HG02588 (cell line): ENCODE data around the gene TSGA10IP.
A peak's percentile ranks its signal among the peaks of the same experiment; 100 is the strongest.

Experiments used
- ATAC-seq: cut with Tn5 transposase; IDR thresholded peaks from one replicate; pipeline ENCODE4 v1.9.1; 2021; ENCODE audit warnings: mild to moderate bottlenecking, moderate library complexity; ENCODE audit not compliant: unreplicated experiment

Gene TSGA10IP

GRCh38 chr11:65945430-65945911 lies at the start of gene TSGA10IP:
TSGA10IP (plus strand) TSS chr11:65945480; CDS start chr11:65945676, 196 bp downstream.
- ATAC-seq: no peak

- ATAC-seq: no peak
Observed at GRCh38 chr11:65895482-65895981, 49.7 kb upstream of the TSGA10IP start.

- no peak for ATAC-seq
Observed at GRCh38 chr11:65896034-65896999, 49.0 kb upstream of the TSGA10IP start.

DNA sequence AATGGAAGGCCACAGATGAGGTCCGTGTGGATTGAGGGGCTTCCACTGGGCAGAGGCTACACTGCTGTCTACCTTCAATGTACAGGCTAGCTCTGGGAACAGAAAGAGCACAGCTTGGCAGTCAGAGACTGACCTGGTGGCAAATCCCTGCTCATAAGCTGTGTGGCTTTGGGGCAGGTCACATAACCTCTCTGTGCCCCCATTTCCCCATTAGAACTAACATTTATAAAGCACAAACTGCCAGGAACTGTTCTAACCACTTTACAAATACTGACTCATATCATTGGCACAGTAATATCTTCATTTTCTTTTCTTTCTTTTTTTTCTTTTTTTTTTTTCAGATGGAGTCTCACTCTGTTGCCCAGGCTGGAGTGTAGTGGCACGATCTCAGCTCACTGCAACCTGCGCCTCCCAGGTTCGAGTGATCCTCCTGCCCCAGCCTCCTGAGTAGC lies 48.2 kb upstream of the TSGA10IP start:
- no peak for ATAC-seq

GRCh38 chr11:65898656-65899355 lies 46.5 kb upstream of the TSGA10IP start:
- no peak for ATAC-seq

- ATAC-seq: no peak
Observed at GRCh38 chr11:65899356-65900124, 45.7 kb upstream of the TSGA10IP start.

DNA sequence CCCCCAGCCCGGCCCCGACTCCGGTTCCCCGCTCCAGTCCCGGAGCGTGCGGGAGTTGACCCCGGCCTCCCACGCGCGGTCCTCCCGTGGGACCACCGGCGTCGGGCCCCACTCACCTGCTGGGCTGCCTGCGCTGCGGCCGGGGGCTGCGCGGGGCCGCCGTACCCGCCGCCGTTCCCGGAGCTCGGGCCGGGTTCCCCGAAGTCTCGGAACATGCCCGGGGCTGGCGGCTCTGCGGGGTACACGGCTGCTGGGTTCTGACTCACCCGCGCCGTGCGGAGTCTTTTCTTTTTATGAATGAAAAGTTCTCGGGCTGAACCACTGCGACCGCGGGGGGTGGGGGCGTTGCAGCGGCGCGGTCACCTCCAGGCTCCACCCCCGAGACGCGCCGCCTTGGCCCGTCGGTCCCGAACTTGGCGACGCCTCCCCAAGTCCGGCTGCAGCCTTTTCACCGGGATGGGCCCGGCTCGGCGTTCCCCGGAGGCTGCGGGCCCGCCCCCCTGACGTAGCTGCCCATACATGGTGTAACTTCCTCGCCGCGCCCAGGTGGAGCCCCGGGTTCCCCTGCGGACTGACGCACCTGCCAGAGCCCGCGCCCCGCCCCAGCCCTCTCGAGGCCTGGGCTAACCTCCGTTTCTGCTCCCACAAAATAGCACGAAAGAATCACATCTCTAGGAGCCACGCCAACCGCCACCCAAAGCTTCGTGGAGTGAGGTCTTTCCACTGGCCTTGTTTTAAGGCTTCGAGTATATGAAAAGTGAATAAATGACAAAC lies 45.0 kb upstream of the TSGA10IP start, which contains the start of gene FOSL1:
FOSL1 (minus strand) TSS at position 264 of the 774 bp plus-strand sequence; CDS start at position 215, 49 bp downstream.
- peak; percentile 66 for ATAC-seq

- no peak for ATAC-seq
Observed at GRCh38 chr11:65900899-65901180, 44.4 kb upstream of the TSGA10IP start.

DNA sequence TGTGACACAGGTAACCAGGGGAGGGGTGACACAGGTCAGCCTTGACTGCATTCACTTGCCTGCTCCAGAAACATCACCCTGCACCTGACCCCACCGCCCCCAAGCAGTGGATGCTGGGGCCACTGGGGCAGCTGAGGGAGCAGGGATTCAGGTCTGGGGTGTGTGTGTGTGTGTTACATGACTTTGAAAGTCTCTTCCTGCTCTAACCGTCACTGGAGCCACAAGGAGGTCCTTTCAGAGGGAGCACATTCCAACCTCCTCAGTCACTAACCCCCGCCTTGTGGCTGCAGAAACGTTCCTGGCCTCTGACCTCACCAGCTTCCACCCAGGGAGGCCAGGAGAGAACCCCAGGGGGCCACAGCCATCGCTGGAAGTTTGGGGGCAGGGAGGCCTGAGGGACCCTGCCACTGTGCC lies 42.2 kb upstream of the TSGA10IP start:
- no peak for ATAC-seq

GRCh38 chr11:65903715-65904114 lies 41.6 kb upstream of the TSGA10IP start:
- no peak for ATAC-seq

DNA sequence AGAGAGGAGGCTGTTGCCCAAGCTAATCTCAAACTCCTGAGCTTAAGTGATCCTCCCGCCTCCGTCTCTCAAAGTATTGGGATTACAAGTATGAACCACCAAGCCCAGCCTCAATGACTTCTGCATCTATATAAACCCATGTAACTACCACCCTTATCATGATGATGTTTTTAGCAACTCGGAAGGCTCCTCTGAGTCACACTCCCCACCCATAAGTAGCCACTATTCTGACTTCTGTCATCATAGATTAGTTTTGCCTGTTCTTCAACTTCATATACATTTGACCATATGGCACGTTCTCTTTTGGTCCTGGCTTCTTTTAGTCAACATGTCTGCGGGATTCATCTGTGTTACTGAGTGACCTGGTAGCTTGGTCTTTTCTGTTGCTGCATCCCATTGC lies 38.7 kb upstream of the TSGA10IP start:
- ATAC-seq: no peak

- ATAC-seq: no peak
Observed at GRCh38 chr11:65907878-65908277, 37.4 kb upstream of the TSGA10IP start.

DNA sequence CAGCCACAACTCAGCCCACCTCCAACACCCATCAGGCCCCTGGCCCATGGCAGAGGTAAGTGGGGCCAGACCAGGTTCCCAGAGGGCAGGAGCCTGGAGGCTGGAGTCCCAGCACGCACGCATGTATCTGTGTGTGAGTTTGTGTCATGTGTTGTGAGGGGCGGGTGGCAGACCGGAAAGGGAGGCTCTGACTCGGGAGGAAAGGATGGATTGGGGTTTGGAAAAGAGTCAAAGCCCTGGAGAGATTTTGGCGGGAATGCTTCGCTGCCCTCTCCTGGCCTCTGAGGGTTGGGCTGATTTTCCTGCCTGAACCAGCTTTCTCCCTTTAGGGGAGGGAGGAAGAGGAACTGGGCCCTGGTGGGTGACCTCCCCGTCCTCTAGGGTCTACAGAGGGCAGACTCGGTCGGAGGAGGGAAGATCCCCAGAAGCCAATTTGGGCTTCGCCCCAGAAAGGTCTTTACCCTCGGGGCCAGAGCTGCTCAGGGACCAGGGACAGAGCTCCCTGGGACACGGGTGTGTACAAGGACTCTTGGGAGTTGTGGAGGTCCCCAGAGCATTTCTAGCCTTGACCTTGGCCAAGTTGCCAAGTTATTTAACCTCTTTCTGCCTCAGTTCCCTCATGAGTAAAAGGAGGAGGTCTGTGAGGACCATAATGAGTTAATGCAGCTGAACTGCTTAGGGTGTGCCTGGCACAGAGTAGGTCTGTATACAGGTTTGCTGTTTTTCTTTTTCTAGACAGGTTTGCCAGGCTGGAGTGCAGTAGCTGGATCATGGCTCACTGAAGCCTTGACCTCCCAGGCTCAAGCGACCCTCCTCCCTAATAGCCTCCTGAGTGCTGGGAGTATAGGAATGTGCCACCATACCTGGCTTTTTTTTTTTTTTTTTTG lies 33.4 kb upstream of the TSGA10IP start:
- ATAC-seq: no peak

- no peak for ATAC-seq
Observed at GRCh38 chr11:65912845-65913244, 32.4 kb upstream of the TSGA10IP start.

DNA sequence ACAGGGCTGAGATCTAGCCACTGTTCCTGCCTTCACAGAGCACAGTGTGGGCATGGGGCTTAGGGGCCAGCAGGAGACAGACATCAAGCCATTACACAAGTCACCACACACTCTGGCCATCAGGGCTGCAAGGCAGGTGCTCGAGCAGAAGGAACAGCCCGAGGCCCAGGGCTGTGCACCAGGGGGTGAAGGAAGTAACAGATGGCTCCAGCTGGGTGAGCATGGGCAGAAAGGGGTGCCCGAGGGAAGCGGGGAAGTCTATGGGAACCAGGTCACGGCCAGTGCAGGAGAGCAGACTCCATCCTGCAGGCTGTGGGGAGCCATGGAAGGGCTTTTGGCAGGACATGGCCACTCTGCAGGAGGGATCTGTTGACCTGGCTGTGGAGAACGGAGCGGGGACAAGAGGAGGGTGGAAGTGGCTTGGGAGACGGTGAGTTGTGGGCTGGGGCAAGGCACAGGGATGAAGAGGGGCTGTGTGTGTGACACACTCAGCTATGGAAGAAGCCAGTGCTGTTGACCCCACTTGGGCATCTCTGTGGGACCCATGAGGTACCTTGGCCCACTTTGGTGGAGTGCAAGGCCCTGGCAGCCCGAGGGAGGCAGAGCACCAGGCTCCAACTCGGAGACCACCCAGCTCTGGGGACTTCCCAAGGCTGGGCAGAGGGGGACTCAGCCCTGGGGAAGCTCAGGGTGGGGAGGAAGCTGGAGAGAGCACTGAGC lies 30.0 kb upstream of the TSGA10IP start:
- ATAC-seq: no peak

DNA sequence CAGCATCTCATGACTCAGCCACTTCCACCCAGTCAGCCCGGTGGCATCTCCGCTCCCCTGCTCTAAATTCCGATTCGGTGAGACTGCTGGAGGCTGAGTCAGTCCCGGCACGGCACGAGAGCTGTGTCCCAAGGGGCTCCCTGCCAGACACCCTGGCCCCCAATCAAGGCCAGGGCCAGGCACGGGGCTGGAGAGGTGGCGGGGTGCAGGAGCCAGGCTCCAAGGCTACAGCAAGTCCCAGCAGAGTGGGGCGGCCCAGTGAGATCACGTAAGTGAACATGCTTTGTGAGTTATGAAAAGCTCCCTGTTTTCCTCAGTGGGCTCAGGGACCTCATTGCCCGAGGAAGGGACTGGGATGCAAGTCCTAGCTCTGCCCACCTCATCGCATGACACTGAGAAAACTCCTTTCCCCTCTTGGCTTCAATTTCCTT lies 29.4 kb upstream of the TSGA10IP start:
- ATAC-seq: no peak

- no peak for ATAC-seq
Observed at GRCh38 chr11:65916391-65916790, 28.9 kb upstream of the TSGA10IP start.

GRCh38 chr11:65917077-65917433 lies 28.2 kb upstream of the TSGA10IP start:
- ATAC-seq: no peak
